H9 (cell line): ENCODE results near the gene MAPK4. TPM values are rescaled to one million over a fixed set of nuclear protein-coding genes. Genes with fewer than 3 reads are reported as not detected.
A peak's percentile ranks its signal among the peaks of the same experiment; 100 is the strongest.

Source experiments
- DNase-seq: peaks from one replicate; pipeline ENCODE4 v3.0.0-alpha.2; 2017
- H2AFZ ChIP-seq: one replicate; pipeline ENCODE4 v1.6.1; 2013; ENCODE audit warnings: mild to moderate bottlenecking, low read length, control low read depth, moderate library complexity
- H2AK5ac ChIP-seq: 2 replicates; pipeline ENCODE4 v1.6.1; 2013; ENCODE audit warnings: low read length, control low read depth, mixed read lengths; ENCODE audit not compliant: insufficient read length
- H2BK120ac ChIP-seq: one replicate; pipeline ENCODE4 v1.6.1; 2013; ENCODE audit warnings: low read depth, mild to moderate bottlenecking, low read length, control low read depth, inconsistent platforms; ENCODE audit not compliant: poor library complexity, severe bottlenecking
- H2BK12ac ChIP-seq: 2 replicates; pipeline ENCODE4 v1.6.1; 2013; ENCODE audit warnings: low read length, control low read depth, mixed read lengths, low read depth; ENCODE audit not compliant: insufficient read length
- H2BK15ac ChIP-seq: 2 replicates; pipeline ENCODE4 v1.6.1; 2013; ENCODE audit warnings: low read depth, low read length, control low read depth
- H2BK20ac ChIP-seq: one replicate; pipeline ENCODE4 v1.6.1; 2013; ENCODE audit warnings: low read depth, mild to moderate bottlenecking, low read length, control low read depth, inconsistent platforms; ENCODE audit not compliant: poor library complexity, severe bottlenecking
- H2BK5ac ChIP-seq: 2 replicates; pipeline ENCODE4 v1.6.1; 2013; ENCODE audit warnings: low read length, control low read depth, mixed read lengths; ENCODE audit not compliant: insufficient read length
- H3K14ac ChIP-seq: 2 replicates; pipeline ENCODE4 v1.6.1; 2013; ENCODE audit warnings: low read length, control low read depth; ENCODE audit not compliant: insufficient read depth
- H3K18ac ChIP-seq: 2 replicates; pipeline ENCODE4 v1.6.1; 2013; ENCODE audit warnings: low read depth, mild to moderate bottlenecking, mixed read lengths, low read length, control low read depth; ENCODE audit not compliant: insufficient read length
- H3K23ac ChIP-seq: 2 replicates; pipeline ENCODE4 v1.6.1; 2013; ENCODE audit warnings: low read length, control low read depth, mixed read lengths, low read depth; ENCODE audit not compliant: insufficient read length
- H3K23me2 ChIP-seq: 2 replicates; pipeline ENCODE4 v1.6.1; 2013; ENCODE audit warnings: low read depth, mild to moderate bottlenecking, mixed read lengths, low read length, control low read depth; ENCODE audit not compliant: insufficient read length, poor library complexity, severe bottlenecking
- H3K27ac ChIP-seq: 2 replicates; pipeline ENCODE4 v1.5.1; 2013; ENCODE audit warnings: low read length, control low read depth, mixed read lengths, low read depth; ENCODE audit not compliant: insufficient read length
- H3K27me3 ChIP-seq: 2 replicates; pipeline ENCODE4 v1.6.1; 2013; ENCODE audit warnings: low read length, control low read depth, inconsistent platforms; ENCODE audit not compliant: insufficient read depth
- H3K4ac ChIP-seq: 2 replicates; pipeline ENCODE4 v1.6.1; 2013; ENCODE audit warnings: low read depth, mild to moderate bottlenecking, control low read depth, inconsistent platforms, low read length, moderate library complexity
- H3K4me1 ChIP-seq: 2 replicates; pipeline ENCODE4 v1.6.1; 2013; ENCODE audit warnings: low read length, control low read depth, inconsistent platforms; ENCODE audit not compliant: insufficient read depth
- H3K4me2 ChIP-seq: 2 replicates; pipeline ENCODE4 v1.6.1; 2013; ENCODE audit warnings: low read length, control low read depth, mixed read lengths; ENCODE audit not compliant: insufficient read length, insufficient read depth
- H3K56ac ChIP-seq: 2 replicates; pipeline ENCODE4 v1.6.1; 2013; ENCODE audit warnings: low read depth, mild to moderate bottlenecking, mixed read lengths, low read length, control low read depth; ENCODE audit not compliant: insufficient read length
- H3K79me1 ChIP-seq: 2 replicates; pipeline ENCODE4 v1.6.1; 2013; ENCODE audit warnings: low read depth, mild to moderate bottlenecking, moderate library complexity, low read length, control low read depth, inconsistent platforms; ENCODE audit not compliant: insufficient read depth, poor library complexity, severe bottlenecking
- H3K79me2 ChIP-seq: 2 replicates; pipeline ENCODE4 v1.6.1; 2013; ENCODE audit warnings: low read length, control low read depth, inconsistent platforms; ENCODE audit not compliant: insufficient read depth
- H3K9ac ChIP-seq: 2 replicates; pipeline ENCODE4 v1.6.1; 2013; ENCODE audit warnings: low read length, control low read depth, mixed read lengths; ENCODE audit not compliant: insufficient read length; ENCODE audit errors: extremely low read depth
- H3K9me3 ChIP-seq: one replicate; pipeline ENCODE4 v1.6.1; 2013; ENCODE audit warnings: low read depth, low read length, inconsistent platforms; ENCODE audit not compliant: control insufficient read depth
- H3T11ph ChIP-seq: one replicate; pipeline ENCODE4 v1.6.1; 2013; ENCODE audit warnings: mild to moderate bottlenecking, low read length, control low read depth, inconsistent platforms
- H4K20me1 ChIP-seq: one replicate; pipeline ENCODE4 v1.6.1; 2013; ENCODE audit not compliant: control insufficient read depth, insufficient read length, insufficient read depth
- H4K5ac ChIP-seq: 2 replicates; pipeline ENCODE4 v1.6.1; 2013; ENCODE audit warnings: low read depth, mild to moderate bottlenecking, mixed read lengths, low read length, control low read depth; ENCODE audit not compliant: insufficient read length
- H4K8ac ChIP-seq: replicated peaks from 2 replicates; pipeline ENCODE4 v1.6.1; 2013; ENCODE audit warnings: low read length, control low read depth, mixed read lengths, low read depth; ENCODE audit not compliant: insufficient read length
- H4K91ac ChIP-seq: 2 replicates; pipeline ENCODE4 v1.6.1; 2013; ENCODE audit warnings: low read depth, mild to moderate bottlenecking, moderate library complexity, mixed read lengths, low read length, control low read depth; ENCODE audit not compliant: insufficient read length
- H3K27ac Mint-ChIP-seq, 3 experiments: 2 replicates in 2 of 3; 3 replicates in 1 of 3; pipeline ENCODE4 v1.8.0; 2020 to 2021; ENCODE audit warnings: mixed read lengths in 3 of 3, mild to moderate bottlenecking in 1 of 3, moderate library complexity in 1 of 3
- H3K27me3 Mint-ChIP-seq: 2 replicates; pipeline ENCODE4 v1.8.0; 2021; ENCODE audit warnings: low read depth, mild to moderate bottlenecking, moderate library complexity, mixed read lengths
- H3K36me3 Mint-ChIP-seq, 3 experiments: 2 replicates in 2 of 3; 3 replicates in 1 of 3; pipeline ENCODE4 v1.8.0; 2020 to 2021; ENCODE audit warnings: low read depth in 3 of 3, mixed read lengths in 3 of 3; ENCODE audit not compliant: insufficient read depth in 1 of 3
- H3K4me1 Mint-ChIP-seq, 2 experiments: 2 replicates each; pipeline ENCODE4 v1.8.0; 2020; ENCODE audit warnings: mixed read lengths in 2 of 2
- H3K4me3 Mint-ChIP-seq, 2 experiments: 2 replicates in 1 of 2; 3 replicates in 1 of 2; pipeline ENCODE4 v1.8.0; 2020 to 2021; ENCODE audit warnings: mild to moderate bottlenecking in 2 of 2, mixed read lengths in 2 of 2, moderate library complexity in 1 of 2
- H3K9me3 Mint-ChIP-seq, 2 experiments: 2 replicates in 1 of 2; 3 replicates in 1 of 2; pipeline ENCODE4 v1.8.0; 2020; ENCODE audit warnings: mild to moderate bottlenecking in 2 of 2, mixed read lengths in 2 of 2, moderate library complexity in 1 of 2
- total RNA-seq: library from RNA; stranded (reverse); gene quantifications from 2 replicates; pipeline ENCODE4 v1.2.1, GENCODE V29; 2021
- TF ChIP-seq, protein P1 (sequence below): fragments of 200-600 bp; sonication (generic); conservative IDR thresholded peaks from 3 replicates; pipeline ENCODE4 v1.8.0; 2021; ENCODE audit warnings: antibody characterized with exemption, mild to moderate bottlenecking

MAPK4 gene
- total RNA-seq, 1 experiment from 2014 or later, result 1.6 TPM

DNA sequence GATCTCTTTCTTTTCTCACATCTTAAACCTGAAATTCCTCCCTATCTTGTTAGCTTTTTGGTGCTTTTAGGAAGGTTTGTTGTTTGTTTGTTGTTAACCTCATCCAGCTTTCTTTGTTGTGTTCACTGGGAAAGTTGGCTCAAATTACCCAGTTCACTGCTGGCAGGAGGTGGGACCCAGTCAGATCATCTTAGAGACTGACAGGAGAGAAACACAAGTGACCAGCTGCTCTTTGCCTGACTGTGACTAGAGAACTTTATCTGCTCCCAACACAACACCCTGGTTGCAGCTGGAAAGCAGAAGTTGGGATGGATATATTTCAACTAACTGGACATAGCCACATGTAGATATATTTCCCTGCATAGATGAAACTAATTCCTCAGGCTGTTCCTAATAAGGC lies 10.0 kb downstream of the MAPK4 start:
- Histone ChIP-seq H3K23ac (no peak overlapping the region), H2BK12ac (no peak overlapping the region), H3K4me2 (no peak overlapping the region), H4K91ac (no peak overlapping the region), H3K79me1 (no peaks in the 10 kb centered on the region), H3K27ac (no peak overlapping the region), H3T11ph (no peak overlapping the region), H3K56ac (no peak overlapping the region), H3K4me1 (peaks cover 1% of the 10 kb centered on the region; the same call in 1 of the 2 replicates), H2AK5ac (no peak overlapping the region), H4K5ac (no peak overlapping the region), H4K20me1 (no peaks in the 10 kb centered on the region), H3K9ac (no peak overlapping the region), H3K4ac (no peak overlapping the region), H2BK15ac (no peak overlapping the region), H3K14ac (no peak overlapping the region), H2BK20ac (no peak overlapping the region), H3K18ac (no peak overlapping the region), H3K9me3 (peaks cover 10% of the 10 kb centered on the region), H3K23me2 (no peaks in the 10 kb centered on the region), H2BK120ac (no peak overlapping the region), H3K79me2 (no peaks in the 10 kb centered on the region), H2AFZ (no peak overlapping the region), H4K8ac (no peak overlapping the region), H3K27me3 (no peaks in the 10 kb centered on the region; the same call in 1 of the 2 replicates), H2BK5ac (no peak overlapping the region)
- TF ChIP-seq, protein P1, sequence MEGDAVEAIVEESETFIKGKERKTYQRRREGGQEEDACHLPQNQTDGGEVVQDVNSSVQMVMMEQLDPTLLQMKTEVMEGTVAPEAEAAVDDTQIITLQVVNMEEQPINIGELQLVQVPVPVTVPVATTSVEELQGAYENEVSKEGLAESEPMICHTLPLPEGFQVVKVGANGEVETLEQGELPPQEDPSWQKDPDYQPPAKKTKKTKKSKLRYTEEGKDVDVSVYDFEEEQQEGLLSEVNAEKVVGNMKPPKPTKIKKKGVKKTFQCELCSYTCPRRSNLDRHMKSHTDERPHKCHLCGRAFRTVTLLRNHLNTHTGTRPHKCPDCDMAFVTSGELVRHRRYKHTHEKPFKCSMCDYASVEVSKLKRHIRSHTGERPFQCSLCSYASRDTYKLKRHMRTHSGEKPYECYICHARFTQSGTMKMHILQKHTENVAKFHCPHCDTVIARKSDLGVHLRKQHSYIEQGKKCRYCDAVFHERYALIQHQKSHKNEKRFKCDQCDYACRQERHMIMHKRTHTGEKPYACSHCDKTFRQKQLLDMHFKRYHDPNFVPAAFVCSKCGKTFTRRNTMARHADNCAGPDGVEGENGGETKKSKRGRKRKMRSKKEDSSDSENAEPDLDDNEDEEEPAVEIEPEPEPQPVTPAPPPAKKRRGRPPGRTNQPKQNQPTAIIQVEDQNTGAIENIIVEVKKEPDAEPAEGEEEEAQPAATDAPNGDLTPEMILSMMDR, result no peak
- peaks cover 21 to 34% of the 10 kb centered on the region in 2 experiments for H3K4me1 Mint-ChIP-seq
- H3K36me3 Mint-ChIP-seq, result peaks cover 6 to 11% (median 6%) of the 10 kb centered on the region in 3 experiments
- H3K27ac Mint-ChIP-seq, result peak overlapping the region in 1 of 3 experiments; percentile 23; a peak in 1 of 7 replicates
- H3K4me3 Mint-ChIP-seq, result no peak overlapping the region
- peaks cover 10 to 11% of the 10 kb centered on the region in 2 experiments for H3K9me3 Mint-ChIP-seq
- no peak for DNase-seq
- H3K27me3 Mint-ChIP-seq, result peaks cover 7% of the 10 kb centered on the region
